GM20431 (cell line): ENCODE measurements around the gene GOLGA6L22.
"Not testable (repeated sequence)": the region's sequence is repeated elsewhere in the genome, so short reads cannot be mapped to it uniquely, and the experiment has no call there.

ENCODE experiments used
- in situ Hi-C: fragments of 300-500 bp; cut with MseI, MboI; formaldehyde crosslinking; loops from one replicate; pipeline ENCODE4 v1.15.0; 2020; ENCODE audit warnings: low sequenced_read_pairs; ENCODE audit not compliant: unreplicated experiment

The GOLGA6L22 gene, protein sequence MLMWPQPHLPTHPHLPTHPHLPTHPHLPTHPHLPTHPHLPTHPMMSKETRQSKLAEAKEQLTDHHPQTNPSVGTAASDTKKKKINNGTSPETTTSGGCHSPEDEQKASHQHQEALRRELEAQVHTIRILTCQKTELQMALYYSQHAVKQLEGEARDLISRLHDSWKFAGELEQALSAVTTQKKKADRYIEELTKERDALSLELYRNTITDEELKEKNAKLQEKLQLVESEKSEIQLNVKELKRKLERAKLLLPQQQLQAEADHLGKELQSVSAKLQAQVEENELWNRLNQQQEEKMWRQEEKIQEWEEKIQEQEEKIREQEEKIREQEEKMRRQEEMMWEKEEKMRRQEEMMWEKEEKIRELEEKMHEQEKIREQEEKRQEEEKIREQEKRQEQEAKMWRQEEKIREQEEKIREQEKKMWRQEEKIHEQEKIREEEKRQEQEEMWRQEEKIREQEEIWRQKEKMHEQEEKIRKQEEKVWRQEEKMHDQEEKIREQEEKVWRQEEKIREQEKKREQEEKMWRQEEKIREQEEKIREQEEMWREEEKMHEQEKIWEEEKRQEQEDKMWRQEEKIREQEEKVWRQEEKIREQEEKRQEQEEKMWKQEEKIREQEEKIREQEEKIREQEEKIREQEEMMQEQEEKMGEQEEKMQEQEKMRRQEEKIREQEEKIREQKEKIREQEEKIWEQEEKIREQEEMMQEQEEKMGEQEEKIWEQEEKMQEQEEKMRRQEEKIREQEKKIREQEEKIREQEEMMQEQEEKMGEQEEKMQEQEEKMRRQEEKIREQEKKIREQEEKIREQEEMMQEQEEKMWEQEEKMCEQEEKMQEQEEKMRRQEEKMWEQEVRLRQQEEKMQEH

DNA sequence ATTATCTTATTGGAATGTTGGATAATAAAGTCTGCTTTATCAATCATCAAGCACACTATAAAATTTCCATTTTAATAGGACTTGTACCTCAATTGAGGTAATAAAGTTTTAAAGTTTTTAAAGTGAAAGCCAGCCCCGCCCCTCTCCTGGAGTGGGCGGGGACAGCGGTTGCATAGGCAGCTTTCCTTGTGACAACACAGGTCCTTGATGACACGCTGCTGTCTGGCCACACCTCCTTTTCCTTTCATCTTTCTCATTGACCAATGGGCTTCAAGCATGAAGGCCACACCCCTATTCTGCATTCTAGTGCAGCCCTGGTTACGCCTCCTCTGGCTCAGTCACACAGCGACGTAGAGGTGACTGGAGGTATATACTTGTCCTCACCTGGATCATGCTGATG lies at the start of gene GOLGA6L22:
GOLGA6L22 (plus strand) TSS at position 301 of the 400 bp plus-strand sequence; CDS start at position 392, 91 bp downstream.
- in situ Hi-C loops = not testable (repeated sequence)

DNA sequence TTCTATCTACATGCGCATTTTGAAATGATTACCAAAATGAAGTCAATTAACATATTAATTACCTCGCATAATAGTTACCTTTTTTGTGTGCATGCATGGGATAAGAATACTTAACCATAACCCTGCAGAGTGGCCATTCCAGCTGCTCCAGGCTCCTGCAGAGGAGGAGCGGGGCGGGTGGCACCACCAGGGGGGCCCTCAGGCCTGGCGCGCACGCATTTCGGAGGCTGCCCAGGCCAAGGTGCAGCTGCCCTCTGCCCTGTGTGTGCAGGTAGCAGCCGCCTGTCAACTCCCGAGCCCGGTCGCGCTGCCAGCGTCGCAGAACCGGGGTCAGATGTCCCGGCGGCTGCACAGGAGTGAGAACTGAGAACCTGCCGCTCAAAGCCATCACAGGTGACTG lies 41.4 kb upstream of the GOLGA6L22 start:
- in situ Hi-C loops = not testable (repeated sequence)

DNA sequence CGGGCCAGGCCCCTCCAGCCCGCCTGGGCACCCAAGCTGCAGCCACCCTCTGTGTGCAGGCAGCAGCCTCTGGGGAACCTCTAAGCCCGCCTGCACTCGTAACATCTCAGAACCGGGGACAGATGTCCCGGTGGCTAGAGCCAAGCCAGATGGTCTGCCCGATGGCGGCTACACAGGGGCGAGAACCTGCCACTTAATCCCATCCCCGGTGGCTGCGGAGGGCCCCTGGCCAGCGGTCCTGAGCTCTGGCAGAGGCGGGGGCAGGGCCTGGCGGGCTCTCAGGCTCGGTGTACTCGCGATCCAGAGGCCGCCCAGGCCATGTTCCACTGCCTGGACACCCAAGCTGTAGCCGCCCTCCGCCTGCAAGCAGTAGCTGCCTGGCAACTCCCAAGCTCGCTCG lies 40.9 kb upstream of the GOLGA6L22 start:
- in situ Hi-C loops = not testable (repeated sequence)

DNA sequence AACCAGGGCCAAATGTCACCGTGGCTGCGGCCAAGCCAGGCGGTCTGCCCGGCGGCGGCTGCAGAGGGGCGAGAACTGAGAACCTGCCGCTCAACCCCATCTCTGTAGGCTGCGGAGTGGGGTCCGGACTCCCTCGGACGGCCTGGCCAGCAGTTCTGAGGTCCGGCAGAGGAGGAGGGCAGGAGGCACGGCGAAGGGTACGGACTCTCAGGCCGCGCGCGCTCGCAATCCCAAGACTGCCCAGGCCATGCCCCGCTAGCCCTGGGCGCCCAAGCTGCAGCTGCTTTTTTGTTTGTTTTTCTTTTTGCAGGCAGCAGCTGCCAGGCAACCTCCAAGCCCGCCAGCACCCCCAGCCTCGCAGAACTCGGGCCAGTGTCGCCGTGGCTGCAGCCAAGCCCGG lies 40.5 kb upstream of the GOLGA6L22 start:
- in situ Hi-C loops = not testable (repeated sequence)

DNA sequence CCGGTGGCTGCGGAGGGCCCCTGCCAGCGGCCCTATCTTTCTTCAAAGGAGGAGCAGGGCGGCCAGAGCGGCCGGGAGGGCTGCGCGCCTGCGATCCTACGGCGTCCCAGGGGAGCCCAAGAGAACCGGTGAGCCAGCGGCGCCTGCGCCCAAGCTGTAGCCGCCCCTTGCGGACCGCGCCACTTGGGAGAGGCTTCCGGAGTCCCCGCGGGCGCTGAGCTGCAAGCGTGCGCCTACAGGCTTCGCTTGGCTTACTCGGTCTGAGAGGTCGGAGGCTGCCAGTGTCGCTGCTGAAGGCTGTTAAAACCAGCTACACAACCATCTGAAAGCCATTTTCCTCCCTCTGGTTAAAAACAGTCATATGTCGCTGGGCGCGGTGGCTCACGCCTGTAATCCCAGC lies 40.0 kb upstream of the GOLGA6L22 start:
- in situ Hi-C loops = not testable (repeated sequence)

DNA sequence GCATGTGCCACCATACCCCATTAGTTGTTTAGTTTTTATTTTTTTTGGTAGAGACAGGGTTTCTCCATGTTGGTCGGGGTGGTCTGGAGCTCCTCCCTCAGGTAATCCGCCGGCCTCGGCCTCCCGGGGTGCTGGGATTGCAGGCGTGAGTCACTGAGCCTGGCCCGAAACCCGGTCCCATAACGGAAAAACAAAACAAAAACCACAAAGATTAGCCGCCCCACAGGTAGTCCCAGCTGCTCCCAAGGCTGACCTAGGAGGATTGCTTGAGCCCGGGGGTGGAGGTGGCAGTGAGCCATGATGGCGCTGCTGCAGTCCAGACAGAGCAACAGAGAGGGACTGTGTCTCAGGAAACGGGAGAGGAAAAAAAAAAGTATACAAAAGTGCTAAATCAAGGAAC lies 38.4 kb upstream of the GOLGA6L22 start:
- in situ Hi-C loops = not testable (repeated sequence)

DNA sequence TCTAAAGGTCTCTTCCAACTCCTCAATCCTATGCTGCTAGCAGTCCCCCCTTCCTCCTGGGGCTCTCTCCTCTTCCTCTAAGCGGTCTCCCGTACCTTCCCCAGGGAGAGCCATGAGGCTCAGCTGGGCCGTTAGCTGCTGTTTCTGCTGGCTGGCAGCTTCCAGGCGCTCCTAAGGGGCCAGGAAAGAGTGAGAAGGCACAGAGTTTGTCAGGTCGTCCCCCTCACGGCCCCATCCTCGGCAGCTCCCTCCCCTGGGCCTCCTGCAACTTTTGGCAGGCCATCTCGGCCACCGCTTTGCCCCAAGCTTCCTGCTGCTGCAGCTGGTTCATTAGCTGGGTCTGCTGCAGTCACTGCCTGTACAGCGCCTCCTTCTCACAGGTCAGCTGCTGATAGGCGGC lies 29.3 kb upstream of the GOLGA6L22 start:
- in situ Hi-C loops = not testable (repeated sequence)

DNA sequence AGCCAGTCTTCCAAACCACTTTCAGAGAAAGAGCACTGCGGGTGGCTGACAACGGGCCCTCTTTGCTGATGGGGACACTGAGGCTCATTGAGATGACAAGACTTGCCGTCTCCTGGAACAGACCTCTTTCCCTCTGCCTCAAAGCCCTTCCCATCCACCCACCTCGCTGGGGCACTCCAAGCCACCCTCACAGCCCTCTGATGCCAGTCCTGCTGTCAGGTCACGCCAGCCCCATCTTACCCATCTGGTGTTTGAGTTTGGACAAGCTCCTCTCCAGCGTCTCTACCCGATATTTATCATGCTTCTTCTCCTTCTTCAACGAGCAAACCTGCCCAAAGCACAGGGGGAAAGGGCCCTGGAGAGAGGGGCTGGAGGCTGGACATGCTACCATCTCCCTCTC lies 27.0 kb upstream of the GOLGA6L22 start:
- in situ Hi-C loops = not testable (repeated sequence)

DNA sequence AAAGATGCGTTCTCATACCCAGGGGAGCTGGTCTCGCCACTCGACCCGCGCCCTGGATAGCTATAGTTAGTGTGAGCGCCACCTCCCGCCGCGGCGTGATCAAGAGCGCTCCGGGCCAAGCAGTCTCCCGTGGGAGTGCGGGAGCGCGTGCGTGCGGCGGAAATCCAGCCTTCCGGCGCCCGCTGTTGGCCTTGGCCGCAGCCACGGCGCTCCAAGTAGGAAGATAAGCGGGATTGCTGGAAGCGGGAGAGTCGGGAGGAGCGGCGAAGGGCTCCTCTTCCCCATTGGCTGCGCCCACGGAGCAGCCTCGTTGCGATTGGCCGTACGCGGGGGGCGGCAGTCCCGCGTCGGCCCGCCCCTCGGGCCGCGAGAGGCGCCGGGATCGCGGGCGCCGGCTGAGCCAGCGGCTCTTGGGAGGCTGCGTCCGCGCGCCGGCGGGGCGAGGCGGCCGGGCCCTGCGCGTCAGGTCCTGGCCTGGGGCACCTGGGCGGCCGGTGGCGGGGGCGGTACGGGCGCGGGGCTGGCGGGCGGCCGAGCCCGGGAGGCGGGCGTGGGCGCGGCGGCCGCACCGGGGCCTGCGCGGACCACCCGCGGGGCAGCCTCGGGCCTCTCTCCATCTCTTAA lies 35.9 kb downstream of the GOLGA6L22 start:
- in situ Hi-C loops = not testable (repeated sequence)

DNA sequence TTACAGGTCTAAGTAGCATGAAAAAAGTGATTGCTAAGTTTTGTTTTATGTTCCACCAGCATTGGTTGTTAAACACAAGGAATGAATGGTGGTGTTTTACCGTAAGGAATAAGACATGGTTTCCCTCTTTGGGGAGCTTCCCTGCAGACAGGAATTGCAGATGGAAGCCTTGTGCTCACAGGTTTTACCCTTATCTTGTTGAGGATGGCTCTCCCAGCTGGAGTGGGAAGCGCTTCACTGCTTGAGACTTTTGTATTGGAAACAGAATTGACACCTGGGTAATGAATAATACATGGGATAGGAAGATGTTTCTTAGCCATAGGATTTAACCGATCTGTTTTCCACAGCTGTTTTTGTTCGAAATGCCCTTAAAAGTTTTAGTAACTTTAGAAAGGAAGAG lies 38.5 kb downstream of the GOLGA6L22 start:
- in situ Hi-C loops = not testable (repeated sequence)

DNA sequence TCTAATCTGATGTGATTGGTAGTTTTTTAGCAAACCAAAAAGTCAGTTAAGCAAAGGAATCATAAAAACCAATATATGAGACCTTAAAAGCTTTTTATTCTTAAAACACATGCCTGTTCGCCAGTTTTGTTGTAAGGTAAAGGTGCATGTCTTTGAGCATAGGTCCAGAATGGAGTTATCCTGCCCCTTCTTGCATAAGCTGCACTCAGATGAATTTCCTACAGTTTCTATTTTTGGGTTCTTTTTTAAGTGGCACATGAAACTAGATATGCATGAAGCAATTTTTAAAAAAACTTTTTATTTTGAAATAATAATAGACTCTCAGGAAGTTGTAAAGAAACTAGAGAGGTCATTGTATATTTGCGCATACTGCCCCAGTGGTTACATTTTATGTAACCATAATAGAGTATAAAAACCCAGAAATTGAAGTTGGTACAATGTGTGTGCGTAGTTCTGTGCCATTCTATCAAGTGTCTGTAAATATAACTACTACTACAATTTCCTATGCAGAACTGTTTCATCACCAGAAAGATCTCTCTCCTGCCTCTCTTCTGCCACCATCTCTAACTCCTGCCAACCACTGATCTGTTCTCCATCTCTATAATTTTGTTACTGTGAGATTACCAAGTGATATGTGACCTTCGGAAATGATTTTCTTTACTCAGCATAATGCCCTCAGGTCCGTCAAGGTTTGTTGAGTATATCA lies 39.7 kb downstream of the GOLGA6L22 start:
- in situ Hi-C loops = not testable (repeated sequence)

DNA sequence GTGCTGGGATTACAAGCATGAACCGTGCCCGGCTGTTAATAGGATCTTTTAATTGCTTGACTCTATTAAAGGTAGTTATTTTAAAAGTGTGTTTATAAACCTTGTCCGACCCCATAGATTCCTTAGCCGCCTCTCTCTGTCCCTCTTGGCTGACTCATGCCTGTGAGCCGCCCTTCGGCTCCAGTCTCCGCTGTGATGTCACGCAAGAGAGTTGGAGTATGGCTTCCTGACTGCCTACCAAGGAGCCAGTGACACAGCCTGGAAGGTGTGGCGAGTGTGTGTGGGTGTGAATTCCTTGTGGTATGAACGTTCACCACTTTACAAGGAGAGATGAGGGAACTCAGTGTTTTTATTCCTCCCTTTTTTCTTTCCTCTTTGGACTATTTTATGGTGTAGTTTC lies 43.6 kb downstream of the GOLGA6L22 start:
- in situ Hi-C loops = not testable (repeated sequence)

DNA sequence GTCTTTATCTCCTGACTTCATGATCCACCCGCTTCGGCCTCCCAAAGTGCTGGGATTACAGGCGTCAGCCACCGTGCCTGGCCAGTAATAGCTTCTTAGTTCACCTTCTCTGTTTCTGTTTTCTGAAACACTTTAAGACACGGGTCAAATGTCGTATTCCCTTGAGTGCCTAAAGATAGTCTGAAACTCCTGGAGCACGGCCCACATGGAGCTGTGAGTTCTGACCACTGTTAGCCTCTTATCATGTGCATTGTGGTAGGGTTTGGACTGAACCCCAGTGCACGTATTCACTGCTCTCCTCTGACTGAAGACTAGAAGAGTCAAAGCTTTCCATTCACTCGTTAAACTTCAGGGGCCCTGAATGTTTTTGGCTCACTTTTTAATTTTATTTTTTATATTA lies 48.3 kb downstream of the GOLGA6L22 start:
- in situ Hi-C loops = not testable (repeated sequence)

DNA sequence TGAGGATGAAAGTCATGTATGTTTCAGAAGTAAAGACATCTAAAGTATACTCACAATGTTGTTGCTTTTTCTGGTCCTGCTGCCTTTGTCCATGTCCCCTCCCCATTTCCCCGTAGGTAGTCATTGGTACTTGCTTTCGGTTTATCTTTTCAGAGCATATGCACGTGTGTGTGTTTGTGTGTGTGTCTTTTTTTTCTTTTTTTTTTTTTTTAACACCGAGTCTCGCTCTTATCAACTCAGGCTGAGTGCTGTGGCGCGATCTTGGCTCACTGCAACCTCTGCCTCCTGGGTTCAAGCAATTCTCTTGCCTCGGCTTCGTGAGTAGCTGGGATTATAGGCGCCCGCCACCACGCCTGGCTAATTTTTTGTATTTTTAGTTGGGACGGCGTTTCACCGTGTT lies 57.4 kb downstream of the GOLGA6L22 start:
- in situ Hi-C loops = not testable (repeated sequence)
